Common myeloid progenitor, CD34-positive (primary cell): ENCODE results near the gene SLC22A2.

ENCODE experiments used
- CTCF ChIA-PET: fragments of 350-600 bp; sonication (Branson Sonifier 250); formaldehyde crosslinking; loops from one replicate; lab custom pipeline; 2021; ENCODE audit warnings: antibody characterized with exemption; lab: Charles Lee
- POLR2A ChIA-PET: fragments of 350-600 bp; sonication (Branson Sonifier 250); formaldehyde crosslinking; loops from one replicate; lab custom pipeline; 2021; ENCODE audit warnings: antibody characterized with exemption; lab: Charles Lee
- DNase-seq, 3 donors: peaks; one replicate each; pipeline versions ENCODE4 v3.0.0 to v3.0.0-alpha.2; 2013
- H3K27ac ChIP-seq, 2 experiments: 1 replicate in 1 of 2; 2 replicates in 1 of 2; pipeline ENCODE4 v1.7.0; 2013; ENCODE audit warnings: inconsistent platforms in 2 of 2, low read length in 2 of 2, mild to moderate bottlenecking in 2 of 2, low read depth in 1 of 2, moderate library complexity in 1 of 2; ENCODE audit not compliant: severe bottlenecking in 2 of 2, insufficient read depth in 1 of 2, poor library complexity in 1 of 2
- H3K27me3 ChIP-seq, 5 experiments: replicated peaks in 2 of 5; 1 replicate in 3 of 5; 2 replicates in 2 of 5; pipeline versions ENCODE4 v1.6.1 to v1.7.0; 2013; ENCODE audit warnings: low read length in 4 of 5, mild to moderate bottlenecking in 2 of 5, moderate library complexity in 2 of 5, inconsistent platforms in 1 of 5; ENCODE audit not compliant: insufficient read depth in 5 of 5, control insufficient read depth in 4 of 5
- H3K36me3 ChIP-seq, 4 experiments: 1 replicate in 2 of 4; 2 replicates in 2 of 4; pipeline versions ENCODE4 v1.6.1 to v1.7.0; 2013; ENCODE audit warnings: low read length in 3 of 4, control low read depth in 1 of 4, mild to moderate bottlenecking in 1 of 4; ENCODE audit not compliant: control insufficient read depth in 4 of 4, insufficient read depth in 4 of 4
- H3K4me1 ChIP-seq, 4 experiments: 1 replicate in 3 of 4; 2 replicates in 1 of 4; pipeline versions ENCODE4 v1.6.1 to v1.7.1; 2013; ENCODE audit warnings: low read length in 3 of 4, mild to moderate bottlenecking in 3 of 4, control low read depth in 1 of 4, inconsistent platforms in 1 of 4, moderate library complexity in 1 of 4; ENCODE audit not compliant: control insufficient read depth in 4 of 4, insufficient read depth in 4 of 4; ENCODE audit errors: control extremely low read depth in 1 of 4
- H3K4me3 ChIP-seq, 7 experiments: 1 replicate in 4 of 7; 2 replicates in 3 of 7; pipeline versions ENCODE4 v1.5.1 to v1.7.0; 2013; ENCODE audit warnings: mild to moderate bottlenecking in 7 of 7, low read length in 6 of 7, moderate library complexity in 6 of 7, inconsistent platforms in 2 of 7, low read depth in 2 of 7, control low read depth in 1 of 7; ENCODE audit not compliant: insufficient read depth in 4 of 7, control insufficient read depth in 1 of 7; ENCODE audit errors: extremely low read depth in 1 of 7
- H3K9me3 ChIP-seq, 5 experiments: 1 replicate in 4 of 5; 2 replicates in 1 of 5; pipeline versions ENCODE4 v1.6.1 to v1.7.1; 2013; ENCODE audit warnings: low read length in 4 of 5, mild to moderate bottlenecking in 2 of 5, inconsistent platforms in 1 of 5, low read depth in 1 of 5, moderate library complexity in 1 of 5; ENCODE audit not compliant: control insufficient read depth in 4 of 5, insufficient read depth in 2 of 5; ENCODE audit errors: control extremely low read depth in 1 of 5
- WGBS: methylation state at CpG from one replicate; pipeline ENCODE4 v1.1.5; 2013; ENCODE audit not compliant: insufficient coverage; 5-methylcytosine and 5-hydroxymethylcytosine counted together

The SLC22A2 gene

DNA sequence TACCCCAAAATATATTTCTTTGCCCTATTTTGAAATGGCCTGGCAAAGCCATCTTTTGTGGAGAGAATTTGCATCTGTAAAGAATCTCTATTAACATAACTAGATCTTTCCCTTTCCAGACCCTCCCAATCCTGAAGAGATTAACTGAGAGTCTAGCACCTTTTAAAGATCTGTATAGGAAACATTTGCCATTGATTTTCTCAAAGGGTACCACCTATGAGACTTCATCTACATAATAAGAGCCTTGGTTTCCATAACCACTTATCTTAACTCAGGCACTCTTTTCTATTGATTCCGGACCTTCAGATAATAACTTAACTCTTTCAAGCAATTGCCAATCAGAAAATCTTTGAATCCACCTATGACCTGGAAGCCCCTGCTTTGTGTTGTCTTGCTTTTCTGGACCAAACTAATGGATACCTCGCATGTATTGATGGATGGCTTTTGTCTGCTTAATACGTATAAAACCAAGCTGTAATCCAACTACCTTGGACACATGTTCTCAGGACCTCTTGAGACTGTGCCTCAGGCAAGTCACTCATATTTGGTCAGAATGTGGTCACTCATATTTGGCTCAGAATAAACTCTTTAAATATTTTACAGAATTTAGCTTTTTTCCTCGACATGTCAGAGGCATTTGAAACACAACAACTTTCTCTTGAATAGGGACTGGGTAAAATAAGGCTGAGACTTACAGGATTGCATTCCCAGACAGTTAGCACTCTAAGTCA is 31.4 kb downstream of the SLC22A2 start:
- ChIA-PET POLR2A (no interaction called here), CTCF (no interaction called here)
- H3K27ac ChIP-seq = no peak overlapping the region
- no peak overlapping the region for H3K4me3 ChIP-seq
- no peaks in the 10 kb centered on the region for H3K4me1 ChIP-seq
- DNase-seq = no peak
- H3K36me3 ChIP-seq = no peaks in the 10 kb centered on the region
- H3K27me3 ChIP-seq = peaks cover 0 to 2% (median 0%) of the 10 kb centered on the region in 5 experiments
- WGBS = 89% methylated on average over 1 of the region's 4 CpGs
- no peaks in the 10 kb centered on the region for H3K9me3 ChIP-seq

DNA sequence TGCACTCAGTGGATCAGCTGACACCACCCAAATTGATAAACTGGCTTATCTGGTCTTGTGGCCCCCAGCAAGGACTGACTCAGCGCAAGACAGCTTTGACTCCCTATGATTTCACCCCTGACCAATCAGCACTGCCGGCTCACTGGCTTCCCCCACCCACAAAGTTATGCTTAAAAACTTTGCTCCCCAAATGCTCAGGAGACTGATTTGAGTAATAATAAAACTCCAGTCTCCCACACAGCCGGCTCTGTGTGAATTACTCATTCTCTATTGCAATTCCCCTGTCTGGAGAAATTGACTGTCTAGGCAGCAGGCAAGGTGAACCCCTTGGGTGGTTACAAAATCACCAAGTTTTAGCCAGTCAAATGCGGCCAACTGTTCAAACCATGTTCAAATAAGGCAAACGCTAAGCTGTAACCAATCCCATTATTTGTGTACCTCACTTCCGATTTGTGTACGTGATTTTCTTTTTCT is 32.5 kb downstream of the SLC22A2 start:
- CTCF ChIA-PET = no interaction called here
- 71% methylated on average over 5 of the region's 7 CpGs for WGBS
- Histone ChIP-seq H3K27me3 (peaks cover 0 to 2% (median 0%) of the 10 kb centered on the region in 5 experiments), H3K4me1 (no peaks in the 10 kb centered on the region), H3K27ac (no peak overlapping the region), H3K4me3 (no peak overlapping the region), H3K36me3 (no peaks in the 10 kb centered on the region), H3K9me3 (no peaks in the 10 kb centered on the region)
- DNase-seq = no peak
- POLR2A ChIA-PET = no interaction called here

DNA sequence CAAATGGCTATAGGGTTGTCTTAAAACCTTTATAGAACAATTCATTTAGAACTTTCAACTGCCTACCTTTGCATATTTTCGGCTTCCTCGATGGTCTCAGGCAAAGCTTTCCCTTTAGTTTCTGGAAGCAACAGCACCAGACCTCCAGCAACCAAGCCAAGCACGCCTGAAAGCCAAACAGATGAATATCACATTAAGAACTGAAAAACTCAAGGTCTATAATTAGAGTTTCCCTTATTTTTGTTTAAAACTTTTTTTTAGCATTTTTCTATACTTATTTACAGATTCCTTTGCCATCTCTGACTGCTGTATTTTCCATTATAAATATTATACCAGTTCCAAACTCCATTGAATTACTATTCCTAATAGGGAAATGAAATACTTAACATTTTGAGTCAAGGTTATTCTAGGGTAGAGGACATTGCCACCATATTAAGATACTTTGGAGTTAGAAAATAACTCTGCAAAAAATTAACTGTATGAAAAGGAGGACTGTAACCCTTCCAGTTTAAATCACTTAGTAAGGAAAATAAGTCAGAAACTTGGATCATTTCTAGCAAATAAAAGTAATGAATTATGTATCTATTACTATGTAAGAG is 33.9 kb downstream of the SLC22A2 start:
- Histone ChIP-seq H3K36me3 (no peaks in the 10 kb centered on the region), H3K4me3 (no peak overlapping the region), H3K4me1 (no peaks in the 10 kb centered on the region), H3K27ac (no peak overlapping the region), H3K27me3 (peaks cover 0 to 2% (median 0%) of the 10 kb centered on the region in 5 experiments), H3K9me3 (no peaks in the 10 kb centered on the region)
- CTCF ChIA-PET = no interaction called here
- WGBS = 90% methylated on average over 2 of the region's 3 CpGs
- POLR2A ChIA-PET = no interaction called here
- no peak for DNase-seq

DNA sequence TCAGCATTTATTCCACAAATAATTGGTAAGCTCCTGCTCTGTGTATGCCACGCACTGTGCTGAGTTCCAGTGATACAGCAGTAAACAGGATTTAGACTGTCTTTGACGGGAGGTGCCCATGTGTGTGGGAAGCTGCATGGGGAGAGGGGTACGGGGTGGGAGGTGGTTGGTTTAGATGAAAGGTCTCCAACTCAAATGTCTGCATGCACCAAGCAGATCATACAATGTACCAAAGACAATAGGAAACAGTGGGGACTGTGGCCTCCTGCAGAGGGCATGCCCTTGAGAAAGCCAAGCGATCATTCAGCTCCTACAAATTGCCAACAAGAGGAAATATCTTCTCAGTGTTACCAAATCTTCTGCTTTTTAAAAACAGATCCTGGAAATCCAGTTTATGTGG is 36.1 kb downstream of the SLC22A2 start:
- H3K4me3 ChIP-seq = no peak overlapping the region
- POLR2A ChIA-PET = no interaction called here
- no peaks in the 10 kb centered on the region for H3K36me3 ChIP-seq
- WGBS = 87% methylated on average over 2 of the region's 4 CpGs
- no peak for DNase-seq
- CTCF ChIA-PET = no interaction called here
- no peak overlapping the region for H3K27ac ChIP-seq
- H3K27me3 ChIP-seq = peaks cover 0 to 2% (median 0%) of the 10 kb centered on the region in 5 experiments
- peaks cover 0 to 10% (median 0%) of the 10 kb centered on the region in 5 experiments for H3K9me3 ChIP-seq
- no peaks in the 10 kb centered on the region for H3K4me1 ChIP-seq

DNA sequence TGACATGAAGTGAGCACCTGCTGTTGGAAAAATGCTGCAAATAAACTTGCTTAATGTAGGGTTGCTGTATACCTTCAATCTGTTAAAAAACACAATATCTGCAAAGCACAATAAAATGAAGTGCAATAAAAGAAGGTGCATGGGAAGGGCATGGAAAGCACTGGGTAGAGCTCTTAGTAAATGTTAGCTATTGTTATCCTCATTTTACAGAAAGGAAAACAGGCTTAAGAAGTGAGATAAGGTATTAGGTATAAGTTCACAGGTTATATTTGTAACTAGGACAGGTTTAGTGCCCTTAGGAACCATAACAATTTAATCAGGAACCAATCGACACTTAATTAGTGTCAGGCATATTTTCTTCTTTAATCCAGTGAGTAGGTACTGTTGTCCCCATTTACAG is 36.7 kb downstream of the SLC22A2 start:
- ChIA-PET CTCF (no interaction called here), POLR2A (no interaction called here)
- no CpG with 5 or more reads among the region's 1 CpG for WGBS
- Histone ChIP-seq H3K4me3 (no peak overlapping the region), H3K4me1 (no peaks in the 10 kb centered on the region), H3K9me3 (peaks cover 0 to 10% (median 0%) of the 10 kb centered on the region in 5 experiments), H3K27me3 (peaks cover 0 to 2% (median 0%) of the 10 kb centered on the region in 5 experiments), H3K27ac (no peak overlapping the region), H3K36me3 (no peaks in the 10 kb centered on the region)
- no peak for DNase-seq

DNA sequence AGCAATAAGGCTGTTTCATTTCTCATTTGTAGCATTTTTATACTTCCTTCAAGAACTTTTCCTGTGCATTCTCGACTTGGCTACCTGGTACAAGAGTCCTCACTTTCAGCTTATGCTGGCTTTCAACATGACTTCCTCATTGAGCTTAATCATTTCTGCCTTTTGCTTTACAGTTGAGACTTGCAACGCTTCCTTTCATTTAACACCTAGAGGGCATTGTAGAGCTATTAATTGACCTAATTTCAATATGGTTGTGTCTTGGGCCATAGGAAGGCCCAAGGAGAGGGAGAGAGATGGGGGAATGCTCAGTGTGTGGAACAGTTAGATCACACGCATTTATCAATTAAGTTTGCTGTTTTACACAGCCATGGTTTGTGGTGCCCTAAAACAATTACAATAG is 37.2 kb downstream of the SLC22A2 start:
- H3K9me3 ChIP-seq = peaks cover 0 to 10% (median 0%) of the 10 kb centered on the region in 5 experiments
- CTCF ChIA-PET = no interaction called here
- H3K27me3 ChIP-seq = peaks cover 0 to 2% (median 0%) of the 10 kb centered on the region in 5 experiments
- no peak overlapping the region for H3K27ac ChIP-seq
- no peaks in the 10 kb centered on the region for H3K36me3 ChIP-seq
- no peak overlapping the region for H3K4me3 ChIP-seq
- no peak for DNase-seq
- POLR2A ChIA-PET = no interaction called here
- no peaks in the 10 kb centered on the region for H3K4me1 ChIP-seq
- 29% methylated on average over 2 of the region's 3 CpGs for WGBS

DNA sequence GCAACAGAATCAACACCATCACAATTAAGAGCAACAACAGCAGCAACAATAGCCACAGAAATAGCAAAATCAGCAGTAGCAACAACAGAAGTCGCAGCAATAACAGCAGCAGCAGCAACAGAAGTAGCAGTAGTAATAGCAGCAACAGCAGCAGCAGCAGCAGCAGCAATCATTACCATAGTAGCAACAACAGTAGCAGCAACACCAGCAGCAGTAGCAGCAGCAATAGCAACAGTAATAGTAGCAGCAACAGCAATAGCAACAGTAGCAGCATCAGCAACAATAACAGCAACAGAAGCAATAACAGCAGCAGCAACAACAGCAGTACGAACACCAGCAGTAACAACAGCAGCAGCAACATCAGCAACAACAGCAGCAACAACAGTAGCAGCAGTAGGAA is 39.8 kb downstream of the SLC22A2 start:
- POLR2A ChIA-PET = no interaction called here
- WGBS = 67% methylated on average over 1 of the region's 2 CpGs
- no peak for DNase-seq
- Histone ChIP-seq H3K27me3 (peaks cover 0 to 2% (median 0%) of the 10 kb centered on the region in 5 experiments), H3K27ac (no peak overlapping the region), H3K4me3 (no peak overlapping the region), H3K4me1 (no peaks in the 10 kb centered on the region), H3K36me3 (no peaks in the 10 kb centered on the region), H3K9me3 (peaks cover 0 to 10% (median 0%) of the 10 kb centered on the region in 5 experiments)
- CTCF ChIA-PET = no interaction called here
